ENCODE measurements around the gene S100B.
A peak's percentile ranks its signal among the peaks of the same experiment; 100 is the strongest.
"Not testable (repeated sequence)": the region's sequence is repeated elsewhere in the genome, so short reads cannot be mapped to it uniquely, and the experiment has no call there.

Gene S100B

GRCh38 chr21:46598581-46599572 lies 6.0 kb downstream of the S100B start:
- no peak for DNase-seq

GRCh38 chr21:46597896-46598343 lies 7.0 kb downstream of the S100B start:
- DNase-seq = no peak

GRCh38 chr21:46597031-46597430 lies 7.9 kb downstream of the S100B start:
- DNase-seq = no peak

- no peak for DNase-seq
Measured at GRCh38 chr21:46596201-46596600, 8.7 kb downstream of the S100B start.

- no peak for DNase-seq
Measured at GRCh38 chr21:46594276-46594675, 10.6 kb downstream of the S100B start.

GRCh38 chr21:46585191-46585953 lies 19.5 kb downstream of the S100B start:
- DNase-seq = no peak

- DNase-seq = no peak
Measured at GRCh38 chr21:46581780-46582307, 23.0 kb downstream of the S100B start.

- not testable (repeated sequence) for DNase-seq
Measured at GRCh38 chr21:46579394-46579793, 25.5 kb downstream of the S100B start.

- not testable (repeated sequence) for DNase-seq
Measured at GRCh38 chr21:46577786-46578185, 27.1 kb downstream of the S100B start.

- no peak for DNase-seq
Measured at GRCh38 chr21:46572850-46573249, 32.0 kb downstream of the S100B start.

- DNase-seq = no peak
Measured at GRCh38 chr21:46570631-46571030, 34.3 kb downstream of the S100B start.

- no peak for DNase-seq
Measured at GRCh38 chr21:46570119-46570518, 34.8 kb downstream of the S100B start.

GRCh38 chr21:46569081-46569480 lies 35.8 kb downstream of the S100B start:
- DNase-seq = no peak

- no peak for DNase-seq
Measured at GRCh38 chr21:46568562-46568961, 36.3 kb downstream of the S100B start.

- no peak for DNase-seq
Measured at GRCh38 chr21:46567348-46567747, 37.5 kb downstream of the S100B start.

- no peak for DNase-seq
Measured at GRCh38 chr21:46564391-46564790, 40.5 kb downstream of the S100B start.

- DNase-seq = no peak
Measured at GRCh38 chr21:46562964-46563607, 41.8 kb downstream of the S100B start.

GRCh38 chr21:46562472-46562871 lies 42.4 kb downstream of the S100B start:
- DNase-seq = no peak

GRCh38 chr21:46561445-46562090 lies 43.3 kb downstream of the S100B start:
- DNase-seq = no peak

- no peak for DNase-seq
Measured at GRCh38 chr21:46560568-46561444, 44.1 kb downstream of the S100B start.

GRCh38 chr21:46559291-46559983 lies 45.4 kb downstream of the S100B start:
- DNase-seq = peak; percentile 77
